Spleen (tissue), 7 donors: ENCODE results near the gene BNC2.

Source experiments
- POLR2A ChIP-seq, 3 donors: fragments of 450-650 bp; IDR thresholded peaks; one replicate each; pipeline ENCODE4 v1.5.1; 2017; ENCODE audit warnings: antibody characterized with exemption in 3 of 3, mild to moderate bottlenecking in 1 of 3
- TF ChIP-seq, protein P1 (sequence below), 11 experiments: fragments of 200-600 bp in 7 of 11; fragments of 450-650 bp in 4 of 11; sonication (generic) in 4 of 11; IDR thresholded peaks in 8 of 11; conservative IDR thresholded peaks in 3 of 11; 1 replicate in 7 of 11; 2 replicates in 4 of 11; pipeline versions ENCODE4 v1.4.0 to v1.8.0; 2016 to 2021; ENCODE audit warnings: antibody characterized with exemption in 11 of 11, inconsistent platforms in 4 of 11, mild to moderate bottlenecking in 1 of 11
- donor health status: DM: no; HTN: no; CAD: no; lungs with moderate emphysema.
- donor health status: DM: no; HTN: no; CAD: no.
- donor health status: DM: no; HTN: no; CAD: no.

DNA sequence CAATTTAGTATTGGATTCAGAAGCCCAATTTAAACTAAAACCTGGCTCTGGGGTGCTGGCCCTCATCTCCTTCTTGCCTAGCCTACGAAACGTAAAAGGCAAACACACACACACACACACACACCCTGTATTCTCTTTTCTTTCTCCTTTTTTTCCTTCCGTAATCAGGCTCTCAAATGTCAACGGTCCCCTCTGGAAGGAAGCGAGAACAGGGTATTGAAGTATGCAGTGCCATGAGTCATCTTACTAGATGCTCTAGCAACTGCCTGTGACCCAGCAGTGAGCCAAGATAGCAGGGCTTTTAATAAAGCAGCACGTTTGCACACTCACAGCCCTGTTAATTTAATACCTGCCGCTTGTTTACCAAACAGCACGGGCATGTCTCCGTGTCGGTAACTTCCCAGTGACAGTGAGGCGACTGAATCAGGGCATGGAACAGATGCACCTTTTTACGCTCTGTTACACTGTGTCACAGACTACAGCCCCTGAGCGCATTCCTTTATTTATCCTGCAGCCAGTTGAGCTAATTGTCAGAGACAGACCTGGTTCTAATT lies 243.8 kb downstream of the BNC2 start:
- TF ChIP-seq, protein P1, sequence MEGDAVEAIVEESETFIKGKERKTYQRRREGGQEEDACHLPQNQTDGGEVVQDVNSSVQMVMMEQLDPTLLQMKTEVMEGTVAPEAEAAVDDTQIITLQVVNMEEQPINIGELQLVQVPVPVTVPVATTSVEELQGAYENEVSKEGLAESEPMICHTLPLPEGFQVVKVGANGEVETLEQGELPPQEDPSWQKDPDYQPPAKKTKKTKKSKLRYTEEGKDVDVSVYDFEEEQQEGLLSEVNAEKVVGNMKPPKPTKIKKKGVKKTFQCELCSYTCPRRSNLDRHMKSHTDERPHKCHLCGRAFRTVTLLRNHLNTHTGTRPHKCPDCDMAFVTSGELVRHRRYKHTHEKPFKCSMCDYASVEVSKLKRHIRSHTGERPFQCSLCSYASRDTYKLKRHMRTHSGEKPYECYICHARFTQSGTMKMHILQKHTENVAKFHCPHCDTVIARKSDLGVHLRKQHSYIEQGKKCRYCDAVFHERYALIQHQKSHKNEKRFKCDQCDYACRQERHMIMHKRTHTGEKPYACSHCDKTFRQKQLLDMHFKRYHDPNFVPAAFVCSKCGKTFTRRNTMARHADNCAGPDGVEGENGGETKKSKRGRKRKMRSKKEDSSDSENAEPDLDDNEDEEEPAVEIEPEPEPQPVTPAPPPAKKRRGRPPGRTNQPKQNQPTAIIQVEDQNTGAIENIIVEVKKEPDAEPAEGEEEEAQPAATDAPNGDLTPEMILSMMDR (IDR thresholded peaks at IDR 0.05 in 8 of 11, conservative IDR thresholded peaks at IDR 0.05 in 3 of 11): no peak
- no peak for TF ChIP-seq POLR2A (IDR thresholded peaks at IDR 0.05)
